Mesodermal cell (in vitro differentiated cells): ENCODE data around the gene HK1.
"Not testable (repeated sequence)": the region's sequence is repeated elsewhere in the genome, so short reads cannot be mapped to it uniquely, and the experiment has no call there.

Experiments
- H3K27ac ChIP-seq: 2 replicates; pipeline ENCODE4 v1.7.0; 2013; ENCODE audit warnings: mild to moderate bottlenecking, low read depth, low read length, moderate library complexity; ENCODE audit not compliant: severe bottlenecking
- H3K36me3 ChIP-seq: 2 replicates; pipeline ENCODE4 v1.7.1; 2013; ENCODE audit warnings: mild to moderate bottlenecking, low read length, moderate library complexity; ENCODE audit not compliant: control insufficient read depth, insufficient read depth
- H3K4me1 ChIP-seq: one replicate; pipeline ENCODE4 v1.7.1; 2013; ENCODE audit warnings: mild to moderate bottlenecking, low read length; ENCODE audit not compliant: insufficient read depth, control insufficient read depth, poor library complexity, severe bottlenecking
- H3K4me3 ChIP-seq: 2 replicates; pipeline ENCODE4 v1.7.0; 2013; ENCODE audit warnings: low read length, control low read depth, mild to moderate bottlenecking; ENCODE audit not compliant: insufficient read depth, poor library complexity, severe bottlenecking; ENCODE audit errors: extremely low read depth
- H3K9me3 ChIP-seq: 2 replicates; pipeline ENCODE4 v1.7.1; 2013; ENCODE audit warnings: mild to moderate bottlenecking, low read length, moderate library complexity; ENCODE audit not compliant: control insufficient read depth
- WGBS, 2 experiments: methylation state at CpG; one replicate each; pipeline ENCODE4 v1.1.5; 2013; ENCODE audit warnings: missing lambda C conversion rate in 2 of 2; ENCODE audit not compliant: insufficient coverage in 2 of 2; 5-methylcytosine and 5-hydroxymethylcytosine counted together

The HK1 gene

DNA sequence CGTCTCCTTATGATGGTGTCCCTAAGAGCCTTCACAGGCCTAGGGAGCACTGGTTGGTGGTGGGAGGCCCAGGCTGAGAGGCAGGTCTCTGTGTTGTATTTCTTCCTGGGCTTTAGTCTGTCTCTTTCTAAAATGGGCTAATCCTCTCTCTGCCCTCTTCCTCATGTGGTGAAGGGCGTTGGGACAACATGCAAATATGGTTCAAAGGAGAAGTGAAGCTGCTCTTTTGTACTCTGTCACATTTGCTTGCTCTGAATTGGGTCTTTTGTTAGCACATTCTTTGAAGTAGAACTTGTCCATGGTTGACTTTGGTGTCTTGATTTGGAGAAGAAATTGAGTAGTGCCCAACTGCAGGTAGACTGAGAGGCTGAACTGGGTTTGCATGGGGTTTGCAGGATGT, 814 bp downstream of the HK1 start:
- Histone ChIP-seq H3K4me1 (peaks cover 13% of the 10 kb centered on the region), H3K4me3 (no peak overlapping the region), H3K27ac (no peak overlapping the region), H3K9me3 (no peaks in the 10 kb centered on the region), H3K36me3 (no peaks in the 10 kb centered on the region)
- 84% methylated on average over 2 of the region's 2 CpGs; no CpG with 5 or more reads in 1 of the 2 experiments for WGBS, 2 experiments

DNA sequence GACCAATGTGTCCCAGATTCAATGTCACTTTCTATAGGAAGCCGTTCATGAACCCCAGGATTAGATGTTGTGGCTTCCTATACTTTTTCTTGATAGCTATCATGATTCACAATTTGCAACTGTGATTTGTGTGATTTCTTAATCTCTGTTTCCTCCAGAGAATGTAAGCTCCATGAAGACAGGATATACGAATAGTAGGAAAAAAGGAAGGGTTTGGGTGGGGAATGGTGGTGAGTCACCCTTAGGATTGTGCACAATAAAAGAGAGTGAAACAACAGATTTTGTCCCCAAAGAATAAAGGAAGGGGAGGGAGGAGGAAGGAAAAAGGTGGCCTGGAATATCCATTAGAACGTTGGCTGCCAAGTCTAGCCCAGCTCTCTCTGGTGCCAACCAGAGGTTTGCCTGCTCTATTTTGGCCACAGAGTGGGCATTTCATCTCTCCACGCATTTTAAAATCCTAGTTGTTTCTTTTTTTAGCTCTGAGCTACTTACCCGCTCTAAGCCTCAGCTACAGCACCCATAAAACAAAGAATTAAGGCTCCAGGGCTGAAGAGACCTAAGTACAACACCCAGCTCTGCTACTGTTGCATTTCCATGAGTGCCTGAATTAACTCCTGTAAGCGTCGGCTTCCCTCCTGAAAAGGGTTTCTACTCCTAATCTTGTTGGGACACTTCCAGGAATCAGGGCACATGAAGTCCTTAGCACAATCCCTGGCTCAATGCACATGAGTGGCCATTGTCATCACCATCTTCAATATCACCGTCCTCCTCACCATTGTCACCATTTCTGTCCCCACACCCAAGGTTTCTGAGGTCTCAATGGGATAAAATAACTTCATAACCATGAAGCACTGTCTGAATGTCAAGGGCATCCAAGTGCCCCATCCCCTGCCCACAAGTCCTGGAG, 3.5 kb downstream of the HK1 start:
- Histone ChIP-seq H3K4me3 (no peak overlapping the region), H3K4me1 (peaks cover 13% of the 10 kb centered on the region), H3K27ac (no peak overlapping the region), H3K36me3 (no peaks in the 10 kb centered on the region), H3K9me3 (no peaks in the 10 kb centered on the region)
- WGBS, 2 experiments = 96 to 97% methylated on average over 7 to 8 of the region's 8 CpGs

DNA sequence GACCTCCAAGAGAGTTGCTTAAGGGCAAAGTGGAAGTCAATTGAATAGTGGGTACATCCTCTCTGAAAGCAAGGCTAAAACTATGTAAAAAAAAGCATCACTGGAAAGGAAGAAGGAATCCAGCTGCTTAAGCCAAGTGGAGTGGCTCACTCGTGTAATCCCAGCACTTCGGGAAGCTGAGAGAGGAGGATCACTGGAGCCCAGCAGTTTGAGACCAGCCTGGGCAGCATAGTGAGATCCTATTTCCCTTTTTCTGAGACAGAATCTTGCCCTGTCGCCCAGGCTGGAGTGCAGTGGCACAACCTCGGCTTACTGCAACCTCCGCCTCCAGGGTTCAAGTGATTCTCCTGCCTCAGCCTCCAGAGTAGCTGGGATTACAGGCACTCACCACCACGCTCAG, 6.1 kb downstream of the HK1 start:
- H3K36me3 ChIP-seq, H3K4me3 ChIP-seq, H3K9me3 ChIP-seq, H3K4me1 ChIP-seq, H3K27ac ChIP-seq: not testable (repeated sequence)
- 92 to 99% methylated on average over 6 of the region's 6 CpGs for WGBS, 2 experiments

DNA sequence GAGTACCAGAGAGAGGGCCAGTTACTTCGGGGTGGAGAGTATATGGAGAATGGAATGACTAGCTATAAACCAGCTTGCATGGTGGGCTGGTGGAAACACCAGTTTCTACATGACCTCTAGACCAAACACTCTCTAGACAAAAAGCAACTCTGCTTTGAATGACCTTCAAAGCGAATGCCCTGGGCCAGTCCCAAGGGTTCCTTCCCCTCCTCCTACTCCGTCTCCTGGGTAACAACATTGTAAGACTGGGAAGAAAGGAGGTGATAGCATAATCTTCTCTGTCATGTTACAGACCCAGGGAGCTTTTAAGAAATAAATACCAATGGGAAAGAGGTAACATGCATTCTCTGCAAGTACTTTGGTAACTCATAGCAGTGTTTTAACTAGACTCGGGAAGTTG, 7.4 kb downstream of the HK1 start:
- 67 to 81% methylated on average over 1 to 3 of the region's 4 CpGs for WGBS, 2 experiments
- Histone ChIP-seq H3K4me3 (no peak overlapping the region), H3K4me1 (no peaks in the 10 kb centered on the region), H3K27ac (no peak overlapping the region), H3K36me3 (no peaks in the 10 kb centered on the region), H3K9me3 (no peaks in the 10 kb centered on the region)

DNA sequence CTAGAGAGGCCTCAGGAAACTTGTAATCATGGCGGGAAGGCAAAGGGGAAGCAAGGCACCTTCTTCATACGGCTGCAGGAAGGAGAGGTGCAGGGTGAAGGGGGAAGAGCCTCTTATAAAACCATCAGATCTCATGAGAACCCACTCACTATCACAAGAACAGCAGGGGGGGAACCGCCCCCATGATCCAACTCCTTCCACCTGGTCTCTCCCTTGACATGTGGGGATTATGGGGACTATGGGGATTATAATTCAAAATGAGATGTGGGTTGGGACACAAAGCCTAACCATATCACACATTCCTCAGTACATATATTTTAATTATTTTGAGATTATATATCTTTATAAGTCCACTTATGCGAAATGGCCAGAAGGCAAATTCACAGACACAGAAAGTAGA, 8.9 kb downstream of the HK1 start:
- Histone ChIP-seq H3K27ac (no peak overlapping the region), H3K9me3 (no peaks in the 10 kb centered on the region), H3K36me3 (no peaks in the 10 kb centered on the region), H3K4me1 (no peaks in the 10 kb centered on the region), H3K4me3 (no peak overlapping the region)
- 100% methylated on average over 1 of the region's 4 CpGs for WGBS, 2 experiments

DNA sequence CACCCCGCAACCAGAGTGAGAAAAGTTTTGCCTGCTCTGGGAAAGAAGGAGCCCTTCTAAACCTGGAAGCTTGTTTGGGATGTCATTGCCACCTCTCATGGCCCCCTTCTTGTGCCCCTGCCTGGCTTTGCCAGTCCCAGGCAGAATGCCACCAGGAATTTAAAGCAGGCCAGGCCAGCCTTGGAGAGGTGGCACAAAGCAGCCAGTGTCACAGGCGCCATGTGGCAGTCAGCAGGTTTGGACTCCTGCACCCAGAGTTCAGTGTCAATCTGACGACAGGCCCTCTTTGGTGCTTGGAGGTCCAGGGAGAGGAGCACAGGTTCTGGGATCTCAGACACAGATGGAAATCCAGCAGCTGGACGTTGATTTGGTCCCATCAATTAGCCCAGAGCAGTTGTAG, 12.7 kb downstream of the HK1 start:
- peaks cover 4% of the 10 kb centered on the region for H3K4me1 ChIP-seq
- 90 to 91% methylated on average over 4 of the region's 4 CpGs for WGBS, 2 experiments
- H3K36me3 ChIP-seq = no peaks in the 10 kb centered on the region
- no peaks in the 10 kb centered on the region for H3K9me3 ChIP-seq
- H3K4me3 ChIP-seq = no peak overlapping the region
- no peak overlapping the region for H3K27ac ChIP-seq

DNA sequence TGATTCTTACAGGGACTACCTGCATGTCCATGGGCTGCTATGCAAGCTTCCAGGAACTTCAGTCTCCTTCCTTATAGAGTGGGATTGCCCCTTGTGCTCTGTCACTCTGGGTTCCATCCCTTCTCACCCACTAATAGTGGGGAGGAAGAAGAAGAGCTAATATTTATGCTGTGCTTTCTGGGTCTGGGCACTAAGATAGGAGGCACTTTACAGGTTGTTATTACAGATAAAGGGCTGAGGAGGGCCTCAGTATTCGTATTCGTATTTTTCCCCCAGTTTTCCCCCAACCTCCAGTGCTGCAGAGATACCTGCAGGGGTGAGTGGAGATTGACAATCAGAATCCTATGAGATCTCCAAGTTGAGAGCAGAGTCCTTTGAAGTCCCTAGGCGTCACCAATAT, 14.2 kb downstream of the HK1 start:
- Histone ChIP-seq H3K36me3 (no peaks in the 10 kb centered on the region), H3K27ac (no peak overlapping the region), H3K4me1 (peaks cover 4% of the 10 kb centered on the region), H3K9me3 (no peaks in the 10 kb centered on the region), H3K4me3 (no peak overlapping the region)
- 100% methylated on average over 1 of the region's 3 CpGs; no CpG with 5 or more reads in 1 of the 2 experiments for WGBS, 2 experiments

DNA sequence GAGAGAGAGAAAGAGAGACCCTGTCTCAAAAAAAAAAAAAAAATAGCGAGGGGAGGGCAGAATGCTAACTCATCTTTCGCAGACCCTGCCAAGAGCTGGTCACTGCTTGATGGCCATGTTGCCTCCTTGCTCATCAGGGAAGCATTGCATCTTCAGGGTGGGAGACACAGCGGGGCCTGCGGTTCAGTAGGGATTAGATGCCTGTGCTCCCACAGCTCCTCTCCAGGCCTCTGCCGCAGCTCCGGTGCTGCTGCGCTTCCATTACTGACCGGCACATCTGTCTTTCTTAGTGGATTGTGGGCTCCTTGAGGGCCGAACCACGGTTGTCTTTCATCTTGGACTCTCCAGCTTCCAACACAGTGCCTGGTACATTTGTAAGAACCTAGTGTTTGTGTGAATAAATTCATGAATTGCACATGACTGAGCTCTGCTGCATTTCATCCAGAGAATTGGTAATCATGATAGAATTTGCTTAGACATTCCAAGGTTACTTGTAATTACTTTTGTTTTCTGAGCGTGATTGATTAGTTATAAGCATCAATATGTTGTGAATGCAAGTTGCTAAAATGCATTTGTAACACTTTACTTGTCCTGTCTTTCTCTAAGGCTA, 16.8 kb downstream of the HK1 start:
- H3K4me3 ChIP-seq = no peak overlapping the region
- H3K36me3 ChIP-seq = no peaks in the 10 kb centered on the region
- no peaks in the 10 kb centered on the region for H3K9me3 ChIP-seq
- H3K27ac ChIP-seq = no peak overlapping the region
- H3K4me1 ChIP-seq = peaks cover 4% of the 10 kb centered on the region
- 89 to 98% methylated on average over 6 to 9 of the region's 11 CpGs for WGBS, 2 experiments

DNA sequence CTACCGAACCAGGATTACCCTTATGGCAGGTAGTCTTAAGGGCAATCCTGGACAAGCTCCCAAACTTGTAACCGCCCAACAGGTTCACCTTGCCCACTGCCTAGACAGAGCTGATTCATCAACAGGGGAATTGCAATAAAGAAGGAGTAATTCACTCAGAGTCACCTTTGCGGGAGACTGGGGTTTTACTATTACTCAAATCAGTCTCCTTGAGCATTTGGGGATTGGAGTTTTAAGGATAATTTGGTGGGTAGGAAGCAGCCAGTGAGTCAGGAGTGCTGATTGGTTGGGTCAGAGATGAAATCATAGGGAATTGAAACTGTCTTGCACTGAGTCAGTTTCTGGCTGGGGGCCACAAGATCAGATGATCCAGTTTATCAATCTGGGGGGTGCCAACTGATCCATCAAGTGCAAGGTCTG, 25.3 kb downstream of the HK1 start:
- Histone ChIP-seq H3K9me3 (no peaks in the 10 kb centered on the region), H3K4me3 (no peak overlapping the region), H3K36me3 (no peaks in the 10 kb centered on the region), H3K27ac (no peak overlapping the region), H3K4me1 (no peaks in the 10 kb centered on the region)
- 83 to 93% methylated on average over 2 of the region's 3 CpGs for WGBS, 2 experiments

DNA sequence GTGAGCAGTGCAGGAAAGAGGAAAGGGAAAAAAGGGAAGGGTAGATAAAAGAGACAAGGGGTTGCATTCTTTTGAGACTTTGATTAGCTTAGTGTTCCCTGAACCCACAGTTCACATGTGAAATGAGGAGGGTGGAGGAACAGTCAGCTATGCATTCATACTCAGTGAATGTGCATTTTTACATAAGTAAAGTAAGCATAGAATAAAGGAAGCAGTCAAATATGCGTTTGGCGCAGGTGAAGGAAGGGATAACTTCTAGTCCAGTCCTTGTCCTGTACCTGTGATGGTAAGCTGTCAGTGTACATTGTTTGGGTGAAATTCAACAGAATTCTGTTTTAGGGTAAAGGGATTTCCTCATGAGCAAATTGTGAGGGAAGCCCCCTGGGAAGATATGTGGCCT, 28.1 kb downstream of the HK1 start:
- Histone ChIP-seq H3K4me1 (peaks cover 6% of the 10 kb centered on the region), H3K4me3 (no peak overlapping the region), H3K27ac (no peak overlapping the region), H3K36me3 (no peaks in the 10 kb centered on the region), H3K9me3 (no peaks in the 10 kb centered on the region)
- 100% methylated on average over 2 of the region's 2 CpGs; no CpG with 5 or more reads in 1 of the 2 experiments for WGBS, 2 experiments

DNA sequence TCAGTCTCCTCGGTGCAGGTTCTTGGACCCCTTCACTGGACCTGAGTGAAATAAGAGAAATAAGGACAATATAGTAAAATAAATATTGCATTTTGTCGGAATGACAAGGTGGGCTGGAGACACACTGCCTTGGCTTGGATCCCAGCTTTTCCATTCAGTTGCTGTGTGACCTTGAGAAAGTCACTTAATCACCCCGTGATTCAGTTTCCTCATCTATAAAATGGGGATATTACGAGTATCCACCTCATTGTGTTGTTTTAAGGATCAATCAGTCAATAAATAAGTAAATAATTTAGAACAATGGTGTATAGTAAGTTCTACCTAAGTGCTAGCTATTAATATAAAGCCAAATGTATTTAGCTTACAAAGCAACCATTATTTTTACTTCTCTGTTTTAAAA, 29.1 kb downstream of the HK1 start:
- H3K4me3 ChIP-seq = no peak overlapping the region
- H3K9me3 ChIP-seq = no peaks in the 10 kb centered on the region
- H3K36me3 ChIP-seq = no peaks in the 10 kb centered on the region
- no peak overlapping the region for H3K27ac ChIP-seq
- 100% methylated on average over 1 of the region's 4 CpGs; no CpG with 5 or more reads in 1 of the 2 experiments for WGBS, 2 experiments
- peaks cover 13% of the 10 kb centered on the region for H3K4me1 ChIP-seq
